OCI-LY3 (cell line): ENCODE measurements around the gene PPT1.

ENCODE experiments used
- H2AFZ ChIP-seq: fragments of 200-600, 300-600 bp; shearing (Covaris generic); 2 replicates; pipeline ENCODE4 v1.6.0; 2014; ENCODE audit warnings: antibody characterized with exemption, low read depth, low read length
- H3K27ac ChIP-seq: fragments of 200-600, 300-600 bp; sonication (generic); 2 replicates; pipeline ENCODE4 v1.5.1; 2014; ENCODE audit warnings: mild to moderate bottlenecking, low read length, moderate library complexity, mixed read lengths
- H3K27me3 ChIP-seq: fragments of 200-600, 300-600 bp; sonication (generic); 2 replicates; pipeline ENCODE4 v1.6.1; 2014; ENCODE audit warnings: low read depth, low read length, mixed read lengths
- H3K36me3 ChIP-seq: fragments of 200-600, 300-600 bp; sonication (generic); replicated peaks from 2 replicates; pipeline ENCODE3; 2014; ENCODE audit warnings: low read depth, low read length, mixed read lengths
- H3K4me1 ChIP-seq: fragments of 300-600, 200-600 bp; sonication (generic); 2 replicates; pipeline ENCODE4 v1.6.1; 2014; ENCODE audit warnings: low read length, mixed read lengths
- H3K4me2 ChIP-seq: fragments of 200-600, 300-600 bp; sonication (generic); 2 replicates; pipeline ENCODE4 v1.6.1; 2014; ENCODE audit warnings: low read length, mixed read lengths
- H3K4me3 ChIP-seq: fragments of 300-600, 200-600 bp; sonication (generic); 2 replicates; pipeline ENCODE4 v1.5.1; 2014; ENCODE audit warnings: antibody characterized with exemption, mild to moderate bottlenecking, low read length, moderate library complexity
- H3K79me2 ChIP-seq: fragments of 300-600, 200-600 bp; shearing (Covaris generic); 2 replicates; pipeline ENCODE4 v1.6.1; 2014; ENCODE audit warnings: mild to moderate bottlenecking, low read length, mixed read lengths
- H3K9ac ChIP-seq: fragments of 300-600, 200-600 bp; shearing (Covaris generic); 2 replicates; pipeline ENCODE4 v1.6.0; 2014; ENCODE audit warnings: mild to moderate bottlenecking, low read length, moderate library complexity
- H3K9me3 ChIP-seq: fragments of 200-600, 300-600 bp; shearing (Covaris generic); 2 replicates; pipeline ENCODE4 v1.6.1; 2014; ENCODE audit warnings: low read length, mixed read lengths; ENCODE audit not compliant: insufficient read depth
- H4K20me1 ChIP-seq: fragments of 200-600, 300-600 bp; sonication (generic); 2 replicates; pipeline ENCODE4 v1.6.1; 2016; ENCODE audit warnings: low read length, mixed read lengths; ENCODE audit not compliant: insufficient read depth
- CTCF ChIP-seq: fragments of 200-600, 300-600 bp; sonication (generic); IDR thresholded peaks from 2 replicates; pipeline ENCODE4 v1.5.1; 2014; ENCODE audit warnings: antibody characterized with exemption, low read length, low read depth
- EZH2phosphoT487 ChIP-seq: fragments of 200-600 bp; shearing (Covaris generic); IDR thresholded peaks from 2 replicates; pipeline ENCODE4 v1.6.1; 2018; ENCODE audit warnings: antibody characterized with exemption, mixed run types, low read depth

The PPT1 gene

GRCh38 chr1:40029608-40030007 lies 67.4 kb downstream of the PPT1 start:
- H3K79me2 ChIP-seq: no peaks in the 10 kb centered on the region
- no peaks in the 10 kb centered on the region for H4K20me1 ChIP-seq
- peaks cover 11% of the 10 kb centered on the region; the same call in 1 of the 2 replicates for H3K27me3 ChIP-seq
- 0 out of 2 replicates have a peak, but pooled peaks cover 2% of the 10 kb centered on the region for H3K4me1 ChIP-seq
- TF ChIP-seq EZH2phosphoT487 (no peak), CTCF (no peak)
- no peak overlapping the region for H2AFZ ChIP-seq
- no peak overlapping the region for H3K27ac ChIP-seq
- H3K36me3 ChIP-seq: no peaks in the 10 kb centered on the region
- no peak overlapping the region for H3K4me2 ChIP-seq
- H3K4me3 ChIP-seq: no peak overlapping the region
- H3K9me3 ChIP-seq: no peaks in the 10 kb centered on the region
- no peak overlapping the region for H3K9ac ChIP-seq

- H2AFZ ChIP-seq: no peak overlapping the region
- H3K79me2 ChIP-seq: no peaks in the 10 kb centered on the region
- H3K27ac ChIP-seq: no peak overlapping the region
- H3K9ac ChIP-seq: no peak overlapping the region
- H3K4me1 ChIP-seq: 0 out of 2 replicates have a peak, but pooled peaks cover 2% of the 10 kb centered on the region
- peaks cover 11% of the 10 kb centered on the region; the same call in 1 of the 2 replicates for H3K27me3 ChIP-seq
- no peaks in the 10 kb centered on the region for H3K36me3 ChIP-seq
- H4K20me1 ChIP-seq: no peaks in the 10 kb centered on the region
- no peak overlapping the region for H3K4me2 ChIP-seq
- TF ChIP-seq EZH2phosphoT487: no peak
- no peak for TF ChIP-seq CTCF
- H3K4me3 ChIP-seq: no peak overlapping the region
- no peaks in the 10 kb centered on the region for H3K9me3 ChIP-seq
Measured at GRCh38 chr1:40027647-40028046, 69.4 kb downstream of the PPT1 start.

- Histone ChIP-seq H3K4me2 (no peak overlapping the region), H3K27ac (no peak overlapping the region), H3K79me2 (no peaks in the 10 kb centered on the region), H3K9me3 (no peaks in the 10 kb centered on the region), H3K4me1 (no peaks in the 10 kb centered on the region), H3K4me3 (no peak overlapping the region), H3K9ac (no peak overlapping the region), H2AFZ (no peak overlapping the region), H4K20me1 (no peaks in the 10 kb centered on the region), H3K27me3 (peaks cover 11% of the 10 kb centered on the region; the same call in 1 of the 2 replicates), H3K36me3 (no peaks in the 10 kb centered on the region)
- TF ChIP-seq CTCF: no peak
- no peak for TF ChIP-seq EZH2phosphoT487
Measured at GRCh38 chr1:40024671-40025070, 72.4 kb downstream of the PPT1 start.

GRCh38 chr1:40023379-40023944 lies 73.6 kb downstream of the PPT1 start:
- H3K9me3 ChIP-seq: no peaks in the 10 kb centered on the region
- H3K79me2 ChIP-seq: no peaks in the 10 kb centered on the region
- peaks cover 10% of the 10 kb centered on the region; the same call in 1 of the 2 replicates for H3K27me3 ChIP-seq
- no peak overlapping the region for H2AFZ ChIP-seq
- H3K4me2 ChIP-seq: no peak overlapping the region
- TF ChIP-seq CTCF (no peak), EZH2phosphoT487 (no peak)
- H3K9ac ChIP-seq: no peak overlapping the region
- H4K20me1 ChIP-seq: no peaks in the 10 kb centered on the region
- H3K36me3 ChIP-seq: no peaks in the 10 kb centered on the region
- no peak overlapping the region for H3K4me3 ChIP-seq
- no peaks in the 10 kb centered on the region for H3K4me1 ChIP-seq
- no peak overlapping the region for H3K27ac ChIP-seq
